ENCODE results near the gene ENTPD8. TPM values are rescaled to one million over a fixed set of nuclear protein-coding genes. Genes with fewer than 3 reads are reported as not detected.

ENTPD8 gene
- total and polyA plus RNA-seq, 2 donors (not counting 3 experiments of a cell fraction or from before 2014, with no cell fraction given), result 0.44 to 0.51 TPM

DNA sequence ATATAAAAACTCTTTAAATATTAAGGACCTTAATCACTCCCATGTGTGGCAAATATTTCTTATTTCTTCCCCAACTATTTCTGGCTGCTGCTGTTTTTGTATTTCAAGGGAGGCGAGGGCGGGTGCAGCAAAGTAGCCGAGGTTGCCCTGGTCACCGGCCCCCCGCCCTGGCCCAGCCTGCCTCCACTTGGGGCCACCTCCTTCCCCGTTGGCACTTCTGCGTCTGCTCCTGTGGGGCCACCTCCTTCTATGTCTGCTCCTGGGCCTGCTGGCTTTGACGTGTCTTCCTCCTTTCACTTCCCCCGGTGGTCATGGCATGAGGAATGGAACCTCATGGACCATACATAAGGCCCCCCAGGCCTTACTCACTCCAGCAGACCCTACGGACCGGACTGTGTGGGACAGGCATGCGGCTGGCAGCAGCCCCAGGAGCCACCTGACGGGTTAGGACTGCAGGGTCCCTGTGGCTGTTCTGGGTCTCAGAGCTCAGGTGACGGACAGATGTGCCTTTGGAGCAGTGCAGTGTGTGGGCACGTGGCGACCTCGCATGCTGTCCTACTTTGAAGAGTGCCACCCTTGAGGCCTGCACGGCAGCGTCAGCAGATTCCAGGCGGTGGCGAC lies 5.8 kb upstream of the ENTPD8 start:
- dilution Hi-C loops (cut with MboI; ENCODE audit: extremely low pct_ligation_motif_present, low sequenced_read_pairs), result no loop called here

DNA sequence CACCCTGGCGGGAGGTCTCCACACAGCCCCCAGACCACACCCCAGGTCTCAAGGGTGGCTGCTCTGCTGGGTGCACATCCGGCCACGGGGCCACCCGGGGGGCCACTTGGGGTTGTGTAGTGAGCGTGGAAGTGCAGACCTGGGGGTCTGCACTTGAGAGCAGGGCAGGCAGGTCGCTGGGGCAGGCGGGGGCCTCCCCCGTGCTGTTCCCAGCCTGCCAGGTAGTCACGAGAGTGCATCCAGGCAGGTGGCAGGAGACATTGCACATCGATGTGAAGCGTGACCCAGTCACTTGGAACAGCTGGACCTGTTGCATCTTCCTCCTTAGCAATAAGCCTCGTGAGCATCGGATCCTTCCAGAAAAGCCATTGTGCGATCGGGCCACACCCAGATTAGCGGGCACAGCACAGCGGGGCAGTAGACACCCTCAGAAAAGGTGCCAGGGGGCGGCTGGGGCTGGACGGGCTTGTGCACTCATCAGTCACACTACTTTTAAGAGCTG lies 4.8 kb upstream of the ENTPD8 start:
- Histone ChIP-seq H3K4me3 (replicated peaks in 1 of 3; ENCODE audit: insufficient read depth in 1 of 3, low read depth in 1 of 3, low read length in 3 of 3) (no peak overlapping the region), H3K36me3 (ENCODE audit: control insufficient read depth in 2 of 2, extremely low read depth in 1 of 2, insufficient read depth in 2 of 2, low read length in 2 of 2) (peaks cover 3 to 14% of the 10 kb centered on the region in 2 experiments), H3K9me1 (replicated peaks; ENCODE audit: control insufficient read depth, extremely low read depth, insufficient read depth, low read length) (no peaks in the 10 kb centered on the region), H3K4me1 (ENCODE audit: control insufficient read depth, extremely low read depth, insufficient read depth, low read length) (no peaks in the 10 kb centered on the region), H3K4me2 (ENCODE audit: insufficient read depth, low read length) (no peak overlapping the region), H3K9me3 (replicated peaks; ENCODE audit: control insufficient read depth, insufficient read depth, low read length) (no peaks in the 10 kb centered on the region), H3K79me2 (ENCODE audit: control insufficient read depth, insufficient read depth, low read length) (no peaks in the 10 kb centered on the region), H3K27ac (ENCODE audit: insufficient read depth, low read depth, low read length) (no peak overlapping the region), H3K27me3 (ENCODE audit: control insufficient read depth in 2 of 2, insufficient read depth in 2 of 2, low read length in 2 of 2) (no peaks in the 10 kb centered on the region), H4K20me1 (replicated peaks; ENCODE audit: control insufficient read depth, extremely low read depth, insufficient read depth, low read length) (no peaks in the 10 kb centered on the region), H3K9ac (replicated peaks; ENCODE audit: extremely low read depth, insufficient read depth, low read length) (no peak overlapping the region), H2AFZ (ENCODE audit: low read depth, low read length) (no peak overlapping the region)
- no peak for FAIRE-seq
- no TSS peak for BruUV-seq (replicated peaks)
- DNase-seq (ENCODE audit: low read depth, low spot score), result no peak
- ChIA-PET CTCF (interaction anchor here (0.7 to 3.0 kb wide), 8 partner anchors 12 to 159 kb away, joined by 3 to 42 read pairs (median 4); partner anchors contain the start of genes EXD3, NOXA1 and NRARP), POLR2A (no interaction called here)
- intact Hi-C loops (cut with micrococcal nuclease), result loop anchor here (1.0 kb wide), 4 partner anchors 23 to 159 kb away; partner anchors contain the start of genes EXD3 and NOXA1
- TF ChIP-seq, protein P1, sequence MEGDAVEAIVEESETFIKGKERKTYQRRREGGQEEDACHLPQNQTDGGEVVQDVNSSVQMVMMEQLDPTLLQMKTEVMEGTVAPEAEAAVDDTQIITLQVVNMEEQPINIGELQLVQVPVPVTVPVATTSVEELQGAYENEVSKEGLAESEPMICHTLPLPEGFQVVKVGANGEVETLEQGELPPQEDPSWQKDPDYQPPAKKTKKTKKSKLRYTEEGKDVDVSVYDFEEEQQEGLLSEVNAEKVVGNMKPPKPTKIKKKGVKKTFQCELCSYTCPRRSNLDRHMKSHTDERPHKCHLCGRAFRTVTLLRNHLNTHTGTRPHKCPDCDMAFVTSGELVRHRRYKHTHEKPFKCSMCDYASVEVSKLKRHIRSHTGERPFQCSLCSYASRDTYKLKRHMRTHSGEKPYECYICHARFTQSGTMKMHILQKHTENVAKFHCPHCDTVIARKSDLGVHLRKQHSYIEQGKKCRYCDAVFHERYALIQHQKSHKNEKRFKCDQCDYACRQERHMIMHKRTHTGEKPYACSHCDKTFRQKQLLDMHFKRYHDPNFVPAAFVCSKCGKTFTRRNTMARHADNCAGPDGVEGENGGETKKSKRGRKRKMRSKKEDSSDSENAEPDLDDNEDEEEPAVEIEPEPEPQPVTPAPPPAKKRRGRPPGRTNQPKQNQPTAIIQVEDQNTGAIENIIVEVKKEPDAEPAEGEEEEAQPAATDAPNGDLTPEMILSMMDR (IDR thresholded peaks at IDR 0.05; ENCODE audit: extremely low read depth in 1 of 2, insufficient read depth in 1 of 2, low read depth in 1 of 2, low read length in 2 of 2), result no peak
- no peak for TF ChIP-seq EZH2 (IDR thresholded peaks at IDR 0.05; ENCODE audit: borderline replicate concordance, low read depth, low read length, severe bottlenecking)
- no peak for TF ChIP-seq GATA2 (IDR thresholded peaks at IDR 0.05; ENCODE audit: insufficient read depth, insufficient read length, low read depth, low read length)
- no peak for TF ChIP-seq POLR2A (IDR thresholded peaks at IDR 0.05; ENCODE audit: low read depth, low read length)
- TF ChIP-seq, protein P2, sequence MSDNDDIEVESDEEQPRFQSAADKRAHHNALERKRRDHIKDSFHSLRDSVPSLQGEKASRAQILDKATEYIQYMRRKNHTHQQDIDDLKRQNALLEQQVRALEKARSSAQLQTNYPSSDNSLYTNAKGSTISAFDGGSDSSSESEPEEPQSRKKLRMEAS (IDR thresholded peaks at IDR 0.05; ENCODE audit: insufficient read depth, insufficient read length), result no peak
- TF ChIP-seq JUN (IDR thresholded peaks at IDR 0.05; ENCODE audit: borderline replicate concordance, insufficient read depth, insufficient read length, low read depth), result no peak
- no peak for TF ChIP-seq MYC (IDR thresholded peaks at IDR 0.05; ENCODE audit: low read depth, low read length)
- TF ChIP-seq POLR2AphosphoS5 (IDR thresholded peaks at IDR 0.05; ENCODE audit: insufficient read depth, low read depth, low read length), result no peak
- no peak for TF ChIP-seq FOS (IDR thresholded peaks at IDR 0.05; ENCODE audit: borderline replicate concordance, insufficient read depth, low read length)
- dilution Hi-C loops (cut with MboI; ENCODE audit: extremely low pct_ligation_motif_present, low sequenced_read_pairs), result no loop called here

More for the DNA sequence above, 5.8 kb upstream of the ENTPD8 start:
- ChIA-PET POLR2A (no interaction called here), CTCF (interaction anchor here (0.6 to 3.0 kb wide), 5 partner anchors 24 to 160 kb away, joined by 3 to 42 read pairs (median 9); partner anchors contain the start of genes EXD3, NOXA1 and NRARP)
- Histone ChIP-seq H3K4me2 (ENCODE audit: insufficient read depth, low read length) (no peak overlapping the region), H3K4me3 (replicated peaks in 1 of 3; ENCODE audit: insufficient read depth in 1 of 3, low read depth in 1 of 3, low read length in 3 of 3) (no peak overlapping the region), H3K9ac (replicated peaks; ENCODE audit: extremely low read depth, insufficient read depth, low read length) (no peak overlapping the region), H3K4me1 (ENCODE audit: control insufficient read depth, extremely low read depth, insufficient read depth, low read length) (no peaks in the 10 kb centered on the region), H4K20me1 (replicated peaks; ENCODE audit: control insufficient read depth, extremely low read depth, insufficient read depth, low read length) (no peaks in the 10 kb centered on the region), H3K9me3 (replicated peaks; ENCODE audit: control insufficient read depth, insufficient read depth, low read length) (no peaks in the 10 kb centered on the region), H3K27me3 (ENCODE audit: control insufficient read depth in 2 of 2, insufficient read depth in 2 of 2, low read length in 2 of 2) (no peaks in the 10 kb centered on the region), H3K9me1 (replicated peaks; ENCODE audit: control insufficient read depth, extremely low read depth, insufficient read depth, low read length) (no peaks in the 10 kb centered on the region), H3K27ac (ENCODE audit: insufficient read depth, low read depth, low read length) (no peak overlapping the region), H2AFZ (ENCODE audit: low read depth, low read length) (no peak overlapping the region), H3K36me3 (ENCODE audit: control insufficient read depth in 2 of 2, extremely low read depth in 1 of 2, insufficient read depth in 2 of 2, low read length in 2 of 2) (peaks cover 3 to 14% of the 10 kb centered on the region in 2 experiments), H3K79me2 (ENCODE audit: control insufficient read depth, insufficient read depth, low read length) (no peaks in the 10 kb centered on the region)
- FAIRE-seq (no peak), DNase-seq (ENCODE audit: low read depth, low spot score) (no peak)
- intact Hi-C loops (cut with micrococcal nuclease), result no loop called here
- no TSS peak for BruUV-seq (replicated peaks)
- TF ChIP-seq POLR2AphosphoS5 (IDR thresholded peaks at IDR 0.05; ENCODE audit: insufficient read depth, low read depth, low read length) (no peak), POLR2A (IDR thresholded peaks at IDR 0.05; ENCODE audit: low read depth, low read length) (no peak), MYC (IDR thresholded peaks at IDR 0.05; ENCODE audit: low read depth, low read length) (no peak), EZH2 (IDR thresholded peaks at IDR 0.05; ENCODE audit: borderline replicate concordance, low read depth, low read length, severe bottlenecking) (no peak), FOS (IDR thresholded peaks at IDR 0.05; ENCODE audit: borderline replicate concordance, insufficient read depth, low read length) (no peak), GATA2 (IDR thresholded peaks at IDR 0.05; ENCODE audit: insufficient read depth, insufficient read length, low read depth, low read length) (no peak)
- TF ChIP-seq, protein P2 (IDR thresholded peaks at IDR 0.05; ENCODE audit: insufficient read depth, insufficient read length), result no peak

All from endothelial cell of umbilical vein (primary cell).